ENCODE data around the gene DLG2.
"Not testable (repeated sequence)": the region's sequence is repeated elsewhere in the genome, so short reads cannot be mapped to it uniquely, and the experiment has no call there.

Gene DLG2

DNA sequence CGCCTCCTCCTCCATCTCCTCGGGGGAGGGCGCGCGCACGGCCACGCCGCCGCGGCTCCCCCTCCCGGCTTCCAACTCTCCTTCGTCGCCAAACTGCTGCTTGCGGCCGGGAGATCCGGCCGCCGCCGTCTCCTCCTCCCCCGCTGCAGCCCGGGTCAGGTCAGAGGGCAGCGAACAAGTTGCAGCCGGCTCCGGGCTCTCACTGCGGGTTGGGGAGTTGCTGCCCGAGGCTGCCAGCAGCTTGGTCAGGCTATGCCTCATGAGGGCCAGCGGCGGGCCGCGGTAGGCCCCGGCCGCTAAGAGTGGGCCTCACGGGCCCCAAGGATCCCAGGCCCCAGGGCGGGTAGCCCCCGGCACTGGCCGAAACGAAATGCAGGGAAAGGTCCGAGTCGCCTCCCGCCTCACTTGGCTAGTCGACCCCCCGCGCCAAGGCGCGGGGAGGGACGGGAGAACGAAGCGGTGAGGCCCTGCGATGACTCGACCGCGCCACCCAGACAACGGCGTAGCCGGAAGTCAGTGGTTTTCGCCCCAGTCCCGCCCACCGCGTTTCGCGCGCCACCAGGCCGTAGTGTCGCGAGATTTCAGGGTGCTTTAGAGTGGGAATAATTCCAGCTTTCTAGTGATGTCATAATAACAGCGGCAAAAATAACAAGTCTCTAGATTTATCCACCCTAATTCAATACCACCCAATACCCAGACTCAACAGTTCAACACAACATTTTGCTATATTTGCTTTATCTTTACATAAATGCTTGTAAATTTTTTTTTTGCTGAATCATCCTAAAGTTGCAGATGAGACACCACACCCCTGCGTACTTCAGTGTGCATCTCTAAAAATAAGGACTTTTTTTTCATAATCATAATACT lies 37.7 kb upstream of the DLG2 start, which contains the start of gene CREBZF:
TSS of gene CREBZF (minus strand) at position 515 of the 867 bp plus-strand sequence. CDS start at position 261, 254 bp downstream.
- TF ChIP-seq, protein P1, sequence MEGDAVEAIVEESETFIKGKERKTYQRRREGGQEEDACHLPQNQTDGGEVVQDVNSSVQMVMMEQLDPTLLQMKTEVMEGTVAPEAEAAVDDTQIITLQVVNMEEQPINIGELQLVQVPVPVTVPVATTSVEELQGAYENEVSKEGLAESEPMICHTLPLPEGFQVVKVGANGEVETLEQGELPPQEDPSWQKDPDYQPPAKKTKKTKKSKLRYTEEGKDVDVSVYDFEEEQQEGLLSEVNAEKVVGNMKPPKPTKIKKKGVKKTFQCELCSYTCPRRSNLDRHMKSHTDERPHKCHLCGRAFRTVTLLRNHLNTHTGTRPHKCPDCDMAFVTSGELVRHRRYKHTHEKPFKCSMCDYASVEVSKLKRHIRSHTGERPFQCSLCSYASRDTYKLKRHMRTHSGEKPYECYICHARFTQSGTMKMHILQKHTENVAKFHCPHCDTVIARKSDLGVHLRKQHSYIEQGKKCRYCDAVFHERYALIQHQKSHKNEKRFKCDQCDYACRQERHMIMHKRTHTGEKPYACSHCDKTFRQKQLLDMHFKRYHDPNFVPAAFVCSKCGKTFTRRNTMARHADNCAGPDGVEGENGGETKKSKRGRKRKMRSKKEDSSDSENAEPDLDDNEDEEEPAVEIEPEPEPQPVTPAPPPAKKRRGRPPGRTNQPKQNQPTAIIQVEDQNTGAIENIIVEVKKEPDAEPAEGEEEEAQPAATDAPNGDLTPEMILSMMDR (IDR thresholded peaks at IDR 0.05; ENCODE audit: low read depth, low read length) = no peak; the same call in 1 of the 2 replicates
- DNase-seq (ENCODE audit: extremely low read depth, low read depth) = peak; percentile 88

DNA sequence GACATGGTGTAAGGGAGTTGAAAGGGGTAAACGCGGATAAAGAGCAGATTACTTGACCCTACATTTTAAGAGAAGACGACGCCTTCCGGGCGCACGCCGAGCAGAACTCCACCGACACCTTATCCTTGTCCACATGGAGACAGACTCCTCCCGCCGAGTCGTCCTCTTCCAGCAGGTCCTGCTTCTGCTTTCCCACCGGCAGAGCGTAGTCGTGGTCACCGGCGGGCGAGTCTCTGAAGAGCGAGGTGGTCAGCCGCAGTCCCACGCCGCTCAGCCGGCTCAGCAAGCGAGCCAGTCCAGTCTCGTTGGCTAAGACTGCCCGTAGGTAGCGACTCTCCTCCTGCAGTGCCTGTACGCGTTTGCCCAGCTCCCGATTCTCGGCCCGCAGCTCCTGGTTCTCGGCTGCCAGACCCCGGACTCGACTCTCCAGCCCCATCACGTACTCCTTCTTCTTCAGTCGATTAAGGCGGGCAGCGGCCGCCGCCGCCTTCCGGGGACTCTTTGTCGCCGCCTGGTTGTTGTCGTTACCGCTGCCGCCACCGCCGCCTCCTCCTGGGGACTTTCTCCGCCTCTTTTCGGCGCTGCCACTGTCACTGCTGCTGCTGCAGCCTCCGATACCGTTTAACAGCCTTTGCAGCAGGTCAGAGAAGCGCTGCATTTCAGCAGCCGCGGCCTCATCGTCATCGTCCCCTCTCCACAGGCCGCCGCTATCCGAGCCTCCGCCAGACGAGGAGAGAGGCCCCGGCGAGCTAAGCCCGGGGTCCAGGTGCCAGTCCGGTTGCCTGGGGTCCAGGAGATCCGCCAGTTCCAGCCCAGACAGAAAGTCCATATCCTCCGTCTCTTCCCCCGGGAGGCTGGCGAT lies 36.8 kb upstream of the DLG2 start:
- no peak for DNase-seq (ENCODE audit: extremely low read depth, low read depth)
- TF ChIP-seq, protein P1 (IDR thresholded peaks at IDR 0.05; ENCODE audit: low read depth, low read length) = peak; percentile 45

DNA sequence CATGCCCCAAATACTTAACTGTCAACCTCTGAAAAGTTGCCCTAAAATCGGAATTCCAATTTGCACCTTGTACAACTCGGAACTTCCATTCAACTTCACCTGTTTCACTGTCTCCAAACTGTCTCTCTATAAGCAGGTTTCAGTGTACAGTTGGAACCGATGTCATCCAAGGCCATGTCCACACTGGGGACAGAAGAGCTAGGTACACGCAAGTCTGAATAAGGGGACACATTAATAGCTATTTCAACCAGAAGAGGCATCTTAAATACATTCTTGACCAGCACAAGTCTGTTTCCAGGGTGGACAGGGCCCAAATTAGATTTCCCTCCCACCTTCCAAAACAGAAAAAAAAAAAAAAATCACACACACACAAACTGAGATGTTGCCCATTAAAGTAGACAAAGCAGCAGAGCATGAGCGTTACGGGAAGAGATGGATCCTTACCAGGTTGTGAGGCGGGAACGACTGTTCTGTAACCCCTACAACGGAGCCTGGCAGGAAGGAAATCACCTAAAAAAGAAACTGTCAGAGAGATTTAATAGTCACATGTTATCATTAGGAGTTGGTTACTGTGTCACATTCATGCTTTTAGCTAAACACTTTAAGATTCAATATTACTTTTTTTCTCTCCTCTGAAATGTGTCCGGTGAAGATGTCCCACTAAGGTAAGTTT lies 36.1 kb upstream of the DLG2 start:
- DNase-seq (ENCODE audit: extremely low read depth, low read depth) = no peak
- TF ChIP-seq, protein P1 (IDR thresholded peaks at IDR 0.05; ENCODE audit: low read depth, low read length) = no peak

DNA sequence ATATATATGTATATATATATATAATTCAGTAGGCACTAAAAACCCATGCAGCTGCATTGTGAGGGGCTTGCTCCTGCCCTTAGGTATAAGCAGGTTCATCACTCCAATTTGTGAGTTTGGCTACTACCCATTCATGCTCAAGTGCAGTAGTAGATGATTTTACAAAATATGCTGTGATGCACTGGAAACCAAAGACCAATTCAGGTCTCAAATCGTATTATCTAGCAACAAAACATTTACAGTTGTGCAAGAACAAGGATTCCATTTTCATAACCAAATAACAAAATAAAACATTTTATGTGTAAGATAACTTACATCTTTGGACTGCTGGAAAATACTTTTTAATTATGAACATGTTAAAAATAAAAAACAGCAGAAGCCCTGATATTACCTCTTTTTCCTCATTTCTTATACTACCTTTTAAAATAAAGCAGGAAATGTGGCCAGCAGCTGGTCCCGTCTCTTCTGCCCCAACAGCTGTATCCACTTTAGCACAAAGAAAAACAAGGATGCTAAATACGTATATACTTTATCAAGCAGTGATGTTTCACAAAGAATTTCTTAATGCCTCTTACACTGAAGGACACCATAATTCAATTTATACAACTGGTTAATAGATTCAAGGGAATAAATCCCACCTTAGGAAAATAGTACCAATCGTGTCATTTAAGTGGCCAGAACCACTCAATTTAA lies 35.0 kb upstream of the DLG2 start:
- TF ChIP-seq, protein P1 (IDR thresholded peaks at IDR 0.05; ENCODE audit: low read depth, low read length) = no peak

DNA sequence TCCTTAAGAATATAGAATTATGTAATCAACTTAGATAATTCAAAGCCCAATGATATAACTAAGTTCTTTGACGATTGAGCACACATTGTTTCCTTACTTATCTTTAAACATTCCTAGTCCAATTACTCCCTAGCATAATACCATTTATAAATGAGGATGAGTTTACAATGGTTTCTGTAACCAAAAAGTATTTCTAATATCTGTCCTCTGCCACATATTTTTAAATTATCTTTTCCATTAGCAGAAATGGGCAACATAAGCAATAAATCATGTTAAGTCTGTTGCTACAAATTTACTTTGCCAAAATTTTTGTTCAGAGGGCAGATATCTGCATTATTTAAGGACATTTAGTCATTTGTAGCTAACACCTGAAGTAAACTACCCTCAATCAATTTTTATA lies 31.0 kb upstream of the DLG2 start:
- no peak for DNase-seq (ENCODE audit: extremely low read depth, low read depth)
- TF ChIP-seq, protein P1 (IDR thresholded peaks at IDR 0.05; ENCODE audit: low read depth, low read length) = no peak

More for the DNA sequence above, 35.0 kb upstream of the DLG2 start:
- DNase-seq (ENCODE audit: extremely low read depth, low read depth) = no peak

DNA sequence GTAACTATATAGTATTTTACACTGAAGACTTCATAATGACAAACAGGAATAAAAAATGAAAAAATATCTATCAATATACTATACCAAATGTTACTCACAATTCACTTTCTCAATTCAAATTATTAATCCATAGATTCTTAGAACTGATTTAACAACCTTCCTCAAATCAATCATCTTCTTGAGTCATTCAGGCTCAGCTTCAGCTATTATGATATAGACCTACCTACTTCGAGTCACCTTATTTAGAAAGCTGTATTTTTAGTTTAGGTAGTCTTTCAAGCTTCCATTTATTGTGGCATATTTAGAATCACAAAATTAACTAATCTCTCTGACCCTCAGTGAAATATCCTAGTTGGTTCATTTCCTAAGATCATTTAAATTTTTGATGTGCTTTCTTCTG lies 29.6 kb upstream of the DLG2 start:
- TF ChIP-seq, protein P1 (IDR thresholded peaks at IDR 0.05; ENCODE audit: low read depth, low read length) = no peak
- no peak for DNase-seq (ENCODE audit: extremely low read depth, low read depth)

DNA sequence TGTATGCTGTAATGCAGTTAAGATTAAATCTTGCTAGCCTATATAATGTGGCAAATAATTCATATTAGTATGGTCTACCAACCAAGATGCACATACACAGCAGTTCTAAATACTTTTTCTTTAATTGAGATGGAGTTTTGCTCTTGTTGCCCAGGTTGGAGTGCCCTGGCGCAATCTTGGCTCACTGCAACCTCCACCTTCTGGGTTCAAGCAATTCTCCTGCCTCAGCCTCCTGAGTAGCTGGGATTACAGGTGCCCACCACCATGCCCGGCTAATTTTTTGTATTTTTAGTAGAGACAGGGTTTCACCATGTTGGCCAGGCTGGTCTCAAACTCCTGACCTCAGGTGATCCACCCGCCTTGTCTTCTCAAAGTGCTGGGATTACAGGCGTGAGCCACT lies 27.2 kb upstream of the DLG2 start:
- not testable (repeated sequence) for DNase-seq (ENCODE audit: extremely low read depth, low read depth)
